ENCODE results near the gene DCD. TPM values are rescaled to one million over a fixed set of nuclear protein-coding genes. Genes with fewer than 3 reads are reported as not detected.
A peak's percentile ranks its signal among the peaks of the same experiment; 100 is the strongest.

The DCD gene
- total and polyA plus RNA-seq, 2 experiments from 2014 or later: not detected

DNA sequence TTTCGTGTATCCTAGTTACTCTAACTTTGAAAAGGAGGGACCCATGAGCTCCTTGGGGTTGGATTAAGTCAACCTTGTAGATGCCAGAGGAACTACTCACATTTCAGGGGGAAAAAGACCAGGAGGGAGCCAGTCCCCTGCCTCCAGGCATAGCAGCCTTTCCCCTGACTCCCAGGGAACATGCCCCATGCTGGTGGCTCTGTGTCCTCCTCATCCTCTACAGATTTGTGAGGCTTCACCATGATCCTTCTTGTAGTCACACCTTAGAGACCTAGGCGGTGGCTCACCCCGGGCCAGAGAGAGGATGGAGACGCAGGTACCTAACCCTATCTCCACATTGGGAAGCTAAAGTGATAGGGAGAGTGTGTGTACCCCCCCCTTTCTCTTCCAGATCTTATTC, 43.7 kb downstream of the DCD start:
- Histone ChIP-seq H3K27ac (no peak overlapping the region), H4K20me1 (ENCODE audit: insufficient read depth, poor library complexity, severe bottlenecking) (no peaks in the 10 kb centered on the region), H3K4me2 (no peak overlapping the region), H3K79me2 (no peaks in the 10 kb centered on the region), H3K4me3 (no peak overlapping the region), H3K27me3 (peaks cover 20% of the 10 kb centered on the region), H3K9me2 (replicated peaks; ENCODE audit: insufficient read depth) (no peaks in the 10 kb centered on the region), H3K9me3 (ENCODE audit: low read depth) (no peaks in the 10 kb centered on the region), H3K36me3 (replicated peaks; ENCODE audit: insufficient read depth, low read depth) (no peaks in the 10 kb centered on the region), H3K4me1 (ENCODE audit: insufficient read depth) (no peaks in the 10 kb centered on the region), H2AFZ (no peak overlapping the region)
- TF ChIP-seq EZH2phosphoT487 (IDR thresholded peaks at IDR 0.05; ENCODE audit: low read depth, severe bottlenecking, unreplicated experiment) (no peak), EZH2 (IDR thresholded peaks at IDR 0.05; ENCODE audit: borderline replicate concordance) (no peak)
- TF ChIP-seq, protein P1, sequence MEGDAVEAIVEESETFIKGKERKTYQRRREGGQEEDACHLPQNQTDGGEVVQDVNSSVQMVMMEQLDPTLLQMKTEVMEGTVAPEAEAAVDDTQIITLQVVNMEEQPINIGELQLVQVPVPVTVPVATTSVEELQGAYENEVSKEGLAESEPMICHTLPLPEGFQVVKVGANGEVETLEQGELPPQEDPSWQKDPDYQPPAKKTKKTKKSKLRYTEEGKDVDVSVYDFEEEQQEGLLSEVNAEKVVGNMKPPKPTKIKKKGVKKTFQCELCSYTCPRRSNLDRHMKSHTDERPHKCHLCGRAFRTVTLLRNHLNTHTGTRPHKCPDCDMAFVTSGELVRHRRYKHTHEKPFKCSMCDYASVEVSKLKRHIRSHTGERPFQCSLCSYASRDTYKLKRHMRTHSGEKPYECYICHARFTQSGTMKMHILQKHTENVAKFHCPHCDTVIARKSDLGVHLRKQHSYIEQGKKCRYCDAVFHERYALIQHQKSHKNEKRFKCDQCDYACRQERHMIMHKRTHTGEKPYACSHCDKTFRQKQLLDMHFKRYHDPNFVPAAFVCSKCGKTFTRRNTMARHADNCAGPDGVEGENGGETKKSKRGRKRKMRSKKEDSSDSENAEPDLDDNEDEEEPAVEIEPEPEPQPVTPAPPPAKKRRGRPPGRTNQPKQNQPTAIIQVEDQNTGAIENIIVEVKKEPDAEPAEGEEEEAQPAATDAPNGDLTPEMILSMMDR (IDR thresholded peaks at IDR 0.05; ENCODE audit: poor library complexity): no peak
- WGBS (ENCODE audit: low lambda C conversion rate, missing lambda C conversion rate): 92% methylated on average over 4 of the region's 4 CpGs
- no peak for DNase-seq (ENCODE audit: low spot score)

DNA sequence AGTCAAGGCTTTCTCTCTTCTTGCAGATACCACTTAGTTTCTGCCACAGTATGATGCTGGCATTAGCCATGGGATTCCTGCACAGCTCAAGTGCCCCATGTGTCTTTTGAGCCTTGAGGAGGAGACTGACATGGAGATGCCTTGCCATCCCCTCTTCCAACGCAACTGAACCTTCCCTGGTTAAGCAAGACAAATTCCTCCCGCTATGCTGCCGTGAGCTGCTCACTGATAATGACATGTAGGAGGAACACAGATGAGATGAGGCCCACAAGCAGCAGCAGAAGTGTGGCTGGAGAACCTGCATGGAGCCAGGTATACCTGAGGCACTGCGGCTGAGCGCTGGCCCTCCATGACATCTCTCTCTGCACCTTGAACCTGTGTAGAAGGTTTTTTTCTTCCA, 44.3 kb downstream of the DCD start:
- TF ChIP-seq EZH2phosphoT487 (IDR thresholded peaks at IDR 0.05; ENCODE audit: low read depth, severe bottlenecking, unreplicated experiment) (no peak), EZH2 (IDR thresholded peaks at IDR 0.05; ENCODE audit: borderline replicate concordance) (no peak)
- TF ChIP-seq, protein P1 (IDR thresholded peaks at IDR 0.05; ENCODE audit: poor library complexity): no peak
- no peaks in the 10 kb centered on the region for H3K79me2 ChIP-seq
- 88% methylated on average over 5 of the region's 5 CpGs for WGBS (ENCODE audit: low lambda C conversion rate, missing lambda C conversion rate)
- no peaks in the 10 kb centered on the region for H3K9me2 ChIP-seq (replicated peaks; ENCODE audit: insufficient read depth)
- no peak for DNase-seq (ENCODE audit: low spot score)
- H3K4me1 ChIP-seq (ENCODE audit: insufficient read depth): no peaks in the 10 kb centered on the region
- H3K4me3 ChIP-seq: no peak overlapping the region
- no peak overlapping the region for H2AFZ ChIP-seq
- H3K4me2 ChIP-seq: no peak overlapping the region
- H3K27ac ChIP-seq: no peak overlapping the region
- H3K9me3 ChIP-seq (ENCODE audit: low read depth): no peaks in the 10 kb centered on the region
- no peaks in the 10 kb centered on the region for H4K20me1 ChIP-seq (ENCODE audit: insufficient read depth, poor library complexity, severe bottlenecking)
- H3K36me3 ChIP-seq (replicated peaks; ENCODE audit: insufficient read depth, low read depth): no peaks in the 10 kb centered on the region
- peaks cover 18% of the 10 kb centered on the region for H3K27me3 ChIP-seq

DNA sequence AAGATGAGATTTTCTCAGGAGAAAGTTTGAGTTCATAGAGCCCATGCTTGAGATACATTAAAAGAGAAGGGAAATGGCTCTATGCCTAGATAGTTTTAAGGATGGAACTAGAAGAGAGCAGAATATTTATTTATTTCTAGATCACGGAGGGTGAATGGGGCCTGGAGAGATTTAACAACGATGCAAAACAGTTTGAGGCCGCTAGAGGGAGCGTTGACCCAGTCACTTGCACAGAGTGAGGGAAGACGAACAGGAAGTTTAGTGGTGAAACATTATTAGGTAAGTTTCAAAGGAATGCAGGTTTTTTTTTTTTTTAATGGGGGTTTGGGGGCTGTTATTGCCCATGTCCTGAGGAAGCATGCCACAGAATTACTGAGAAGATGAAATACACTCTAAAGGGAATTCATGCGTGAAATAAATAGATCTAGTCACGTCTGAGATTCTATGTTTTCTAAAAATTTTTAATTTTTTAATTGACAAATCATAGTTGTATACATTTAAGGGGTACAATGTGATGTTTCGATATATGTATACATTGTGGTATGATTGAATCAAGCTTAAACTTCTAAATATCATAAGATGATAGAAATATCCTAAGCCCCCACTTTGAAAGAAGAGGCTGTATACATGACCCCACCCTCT, 44.9 kb downstream of the DCD start:
- no peaks in the 10 kb centered on the region for H4K20me1 ChIP-seq (ENCODE audit: insufficient read depth, poor library complexity, severe bottlenecking)
- TF ChIP-seq, protein P1 (IDR thresholded peaks at IDR 0.05; ENCODE audit: poor library complexity): peak; percentile 72
- no peak for TF ChIP-seq EZH2phosphoT487 (IDR thresholded peaks at IDR 0.05; ENCODE audit: low read depth, severe bottlenecking, unreplicated experiment)
- no peak overlapping the region for H3K4me3 ChIP-seq
- H3K27ac ChIP-seq: no peak overlapping the region
- H2AFZ ChIP-seq: no peak overlapping the region
- no peaks in the 10 kb centered on the region for H3K79me2 ChIP-seq
- no peaks in the 10 kb centered on the region for H3K4me1 ChIP-seq (ENCODE audit: insufficient read depth)
- no peaks in the 10 kb centered on the region for H3K36me3 ChIP-seq (replicated peaks; ENCODE audit: insufficient read depth, low read depth)
- DNase-seq (ENCODE audit: low spot score): peak; percentile 73
- H3K4me2 ChIP-seq: no peak overlapping the region
- no peaks in the 10 kb centered on the region for H3K9me3 ChIP-seq (ENCODE audit: low read depth)
- H3K27me3 ChIP-seq: peaks cover 12% of the 10 kb centered on the region
- no peaks in the 10 kb centered on the region for H3K9me2 ChIP-seq (replicated peaks; ENCODE audit: insufficient read depth)
- 37% methylated on average over 8 of the region's 8 CpGs for WGBS (ENCODE audit: low lambda C conversion rate, missing lambda C conversion rate)

All from hepatocyte (in vitro differentiated cells).